ENCODE results near the gene TMEM89.

Gene TMEM89

DNA sequence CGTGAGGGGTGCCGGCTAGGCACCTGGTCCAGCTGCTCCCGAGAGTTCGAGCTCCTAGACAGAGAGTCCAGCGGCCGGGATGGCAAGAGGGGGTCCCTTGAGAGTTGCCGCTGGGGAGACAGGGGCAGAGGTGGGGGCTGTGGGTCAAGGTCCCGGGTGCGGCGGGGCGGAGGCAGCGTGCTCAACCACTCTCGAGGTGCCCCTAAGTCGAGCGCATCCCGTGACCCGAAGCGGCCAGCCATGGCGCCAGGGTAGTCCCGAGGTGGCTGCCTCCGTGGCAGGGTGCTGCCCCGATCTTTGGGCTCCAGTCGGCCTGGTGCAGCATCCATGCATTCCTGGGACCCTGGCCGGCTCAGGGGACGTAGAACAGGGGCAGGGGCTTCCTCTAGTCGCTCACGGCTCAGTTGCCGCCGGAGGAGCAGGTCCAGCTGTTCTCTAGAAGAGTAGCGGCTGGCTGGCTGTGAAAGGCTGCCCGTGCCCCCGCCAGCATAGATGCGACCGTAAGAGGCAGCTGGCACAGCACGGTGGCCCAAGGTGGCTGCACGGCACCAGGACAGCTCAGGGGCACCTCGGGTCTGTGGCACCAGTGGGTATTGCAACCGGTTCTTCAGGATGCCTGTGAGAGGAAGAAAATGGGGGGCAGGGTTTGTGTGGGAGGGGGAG lies 18.5 kb upstream of the TMEM89 start:
- no peak overlapping the region for H3K4me3 Mint-ChIP-seq
- H3K27me3 Mint-ChIP-seq (ENCODE audit: low read depth, poor library complexity): peaks cover 10% of the 10 kb centered on the region
- H3K9me3 Mint-ChIP-seq: no peaks in the 10 kb centered on the region
- H3K36me3 Mint-ChIP-seq (ENCODE audit: low read depth): peaks cover 22% of the 10 kb centered on the region
- H3K27ac Mint-ChIP-seq: peak overlapping the region; percentile 42
- DNase-seq: no peak
- TF ChIP-seq, protein P1, sequence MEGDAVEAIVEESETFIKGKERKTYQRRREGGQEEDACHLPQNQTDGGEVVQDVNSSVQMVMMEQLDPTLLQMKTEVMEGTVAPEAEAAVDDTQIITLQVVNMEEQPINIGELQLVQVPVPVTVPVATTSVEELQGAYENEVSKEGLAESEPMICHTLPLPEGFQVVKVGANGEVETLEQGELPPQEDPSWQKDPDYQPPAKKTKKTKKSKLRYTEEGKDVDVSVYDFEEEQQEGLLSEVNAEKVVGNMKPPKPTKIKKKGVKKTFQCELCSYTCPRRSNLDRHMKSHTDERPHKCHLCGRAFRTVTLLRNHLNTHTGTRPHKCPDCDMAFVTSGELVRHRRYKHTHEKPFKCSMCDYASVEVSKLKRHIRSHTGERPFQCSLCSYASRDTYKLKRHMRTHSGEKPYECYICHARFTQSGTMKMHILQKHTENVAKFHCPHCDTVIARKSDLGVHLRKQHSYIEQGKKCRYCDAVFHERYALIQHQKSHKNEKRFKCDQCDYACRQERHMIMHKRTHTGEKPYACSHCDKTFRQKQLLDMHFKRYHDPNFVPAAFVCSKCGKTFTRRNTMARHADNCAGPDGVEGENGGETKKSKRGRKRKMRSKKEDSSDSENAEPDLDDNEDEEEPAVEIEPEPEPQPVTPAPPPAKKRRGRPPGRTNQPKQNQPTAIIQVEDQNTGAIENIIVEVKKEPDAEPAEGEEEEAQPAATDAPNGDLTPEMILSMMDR (IDR thresholded peaks at IDR 0.05): no peak
- H3K4me1 Mint-ChIP-seq: peaks cover 67% of the 10 kb centered on the region

DNA sequence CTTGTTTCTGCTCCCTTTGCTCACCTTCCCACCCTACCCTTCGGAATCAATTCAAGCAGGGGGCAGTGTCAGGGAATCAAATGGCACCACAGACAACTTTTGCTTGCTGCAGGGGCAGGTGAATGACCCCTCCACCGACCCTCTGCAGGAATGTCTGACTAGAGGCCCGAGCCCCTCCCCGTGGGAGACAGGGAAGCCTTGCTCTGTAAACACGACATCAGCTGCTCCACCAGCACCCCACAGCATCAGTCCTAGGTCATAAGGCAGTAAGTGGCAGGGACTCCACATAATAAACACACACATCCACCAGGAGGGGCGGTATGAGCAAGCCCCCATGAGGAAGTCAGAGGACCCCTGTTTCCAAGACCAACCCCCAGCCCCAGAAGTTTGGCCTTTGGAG lies 15.7 kb upstream of the TMEM89 start:
- H3K27me3 Mint-ChIP-seq (ENCODE audit: low read depth, poor library complexity): peaks cover 10% of the 10 kb centered on the region
- H3K27ac Mint-ChIP-seq: no peak overlapping the region
- peaks cover 73% of the 10 kb centered on the region for H3K4me1 Mint-ChIP-seq
- TF ChIP-seq, protein P1 (IDR thresholded peaks at IDR 0.05): no peak
- no peaks in the 10 kb centered on the region for H3K9me3 Mint-ChIP-seq
- no peak for DNase-seq
- H3K4me3 Mint-ChIP-seq: peak overlapping the region; percentile 55
- H3K36me3 Mint-ChIP-seq (ENCODE audit: low read depth): peaks cover 5% of the 10 kb centered on the region

DNA sequence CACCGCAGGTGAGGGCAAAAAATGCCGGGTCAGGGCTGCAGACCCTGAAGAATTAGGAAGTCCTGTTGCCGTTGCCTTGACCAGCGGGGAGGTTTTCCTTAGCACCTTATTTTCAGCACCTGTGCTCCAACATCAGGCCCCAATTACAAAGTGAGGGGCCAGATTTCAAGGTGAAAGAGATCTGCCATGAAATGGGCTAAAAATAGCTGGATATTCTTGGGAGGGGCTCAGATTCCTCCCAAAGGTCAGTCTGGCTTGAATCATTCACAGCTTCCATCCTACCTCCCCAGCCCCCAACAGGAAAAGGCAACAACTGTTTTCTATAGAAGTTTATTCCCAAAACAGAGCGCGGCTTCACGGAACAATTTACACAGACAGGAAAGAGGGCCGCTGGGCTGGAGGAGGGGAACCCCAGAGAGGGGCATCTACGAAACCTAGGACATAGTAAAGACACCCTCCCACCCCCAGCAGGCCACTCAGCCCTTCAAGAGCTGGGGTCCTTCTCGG lies 14.6 kb upstream of the TMEM89 start:
- DNase-seq: no peak
- peak overlapping the region; percentile 85 for H3K4me3 Mint-ChIP-seq
- TF ChIP-seq, protein P1 (IDR thresholded peaks at IDR 0.05): no peak
- peaks cover 8% of the 10 kb centered on the region for H3K27me3 Mint-ChIP-seq (ENCODE audit: low read depth, poor library complexity)
- no peaks in the 10 kb centered on the region for H3K9me3 Mint-ChIP-seq
- peak overlapping the region; percentile 94 for H3K27ac Mint-ChIP-seq
- peaks cover 8% of the 10 kb centered on the region for H3K36me3 Mint-ChIP-seq (ENCODE audit: low read depth)
- H3K4me1 Mint-ChIP-seq: peaks cover 62% of the 10 kb centered on the region

DNA sequence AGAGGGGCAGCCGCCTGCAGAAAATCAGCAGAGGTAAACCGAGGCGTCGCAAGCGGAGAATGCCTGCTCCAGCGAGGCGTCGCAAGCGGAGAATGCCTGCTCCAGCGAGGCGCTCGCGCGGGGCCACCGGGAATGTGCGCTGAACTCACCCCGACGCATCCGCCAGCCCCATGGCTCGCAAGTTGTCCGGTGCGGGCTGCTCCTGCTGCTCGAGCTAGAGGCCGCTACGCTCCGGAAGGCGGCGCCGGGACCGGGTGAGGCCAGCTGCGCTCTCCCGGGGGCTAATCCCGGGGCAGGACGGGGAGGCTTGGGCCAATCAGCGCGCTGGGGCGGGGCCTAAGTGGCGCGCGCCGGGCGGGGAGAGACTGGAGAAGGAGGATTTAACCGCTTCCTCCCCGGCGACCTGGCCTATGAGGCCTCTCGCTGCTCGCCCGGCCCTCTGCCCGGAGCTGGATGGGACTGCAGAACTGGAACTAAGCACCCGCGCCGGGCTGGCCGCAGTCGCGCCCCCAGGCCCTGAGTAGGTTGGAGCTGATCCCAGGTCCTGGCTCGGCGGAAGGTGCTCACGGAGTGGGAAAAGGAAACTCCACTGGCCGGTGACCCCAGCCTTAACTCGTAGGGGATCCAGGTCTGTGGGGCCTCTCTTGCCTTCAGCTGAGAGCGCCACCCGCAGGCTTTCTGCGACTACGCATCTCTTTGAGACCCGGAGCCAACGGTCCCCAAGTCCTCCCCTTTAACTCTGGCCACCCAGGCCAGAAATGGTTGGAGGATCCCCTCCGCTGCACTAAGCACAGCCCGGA lies 13.9 kb upstream of the TMEM89 start, which contains the start of gene SLC26A6:
Gene SLC26A6 (minus strand): TSS at position 240 of the 800 bp plus-strand sequence. CDS start 68 bp downstream, at position 172.
- peaks cover 8% of the 10 kb centered on the region for H3K36me3 Mint-ChIP-seq (ENCODE audit: low read depth)
- H3K27ac Mint-ChIP-seq: peak within 1 kb of the TSS; percentile 94
- no peaks in the 10 kb centered on the region for H3K9me3 Mint-ChIP-seq
- TF ChIP-seq, protein P1 (IDR thresholded peaks at IDR 0.05): peak; percentile 32
- DNase-seq: peak; percentile 99
- peak within 1 kb of the TSS; percentile 85 for H3K4me3 Mint-ChIP-seq
- peaks cover 8% of the 10 kb centered on the region for H3K27me3 Mint-ChIP-seq (ENCODE audit: low read depth, poor library complexity)
- H3K4me1 Mint-ChIP-seq: peaks cover 55% of the 10 kb centered on the region

DNA sequence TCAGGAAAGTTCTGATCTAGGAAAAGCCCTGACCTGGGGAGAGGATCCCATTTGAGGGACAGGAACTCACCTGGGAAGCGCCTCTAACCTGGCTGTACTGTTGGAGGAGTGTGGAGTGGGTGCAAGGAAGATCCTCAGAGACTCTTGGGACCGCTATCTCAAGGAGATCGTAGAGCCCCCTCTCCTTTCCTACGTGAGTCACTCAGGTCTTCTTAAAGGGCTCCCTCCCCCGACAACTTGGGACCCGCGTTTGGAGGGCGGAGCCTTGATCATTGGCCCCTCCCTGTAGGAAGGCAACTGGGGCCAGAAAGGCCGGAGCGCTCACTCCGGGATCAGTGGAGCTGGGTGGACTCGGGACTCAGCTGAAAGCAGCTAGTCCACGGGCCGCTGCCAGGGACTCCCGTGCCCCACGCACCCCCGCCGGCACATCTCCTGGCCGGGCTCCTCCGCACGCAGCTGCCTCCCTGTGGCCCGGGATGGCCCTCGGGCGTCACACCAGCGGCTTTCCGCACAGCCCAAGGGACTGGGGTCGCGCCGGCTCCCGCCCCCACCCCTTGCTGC lies 13.2 kb upstream of the TMEM89 start:
- TF ChIP-seq, protein P1 (IDR thresholded peaks at IDR 0.05): no peak
- H3K4me1 Mint-ChIP-seq: peaks cover 52% of the 10 kb centered on the region
- H3K27me3 Mint-ChIP-seq (ENCODE audit: low read depth, poor library complexity): peaks cover 8% of the 10 kb centered on the region
- peaks cover 8% of the 10 kb centered on the region for H3K36me3 Mint-ChIP-seq (ENCODE audit: low read depth)
- DNase-seq: peak; percentile 62
- peak overlapping the region; percentile 85 for H3K4me3 Mint-ChIP-seq
- no peaks in the 10 kb centered on the region for H3K9me3 Mint-ChIP-seq
- H3K27ac Mint-ChIP-seq: no peak overlapping the region
